KMS-11 (cell line): ENCODE data around the gene NUDCD3.

Source experiments
- H2AFZ ChIP-seq: fragments of 200-600 bp; sonication (generic); 2 replicates; pipeline ENCODE4 v1.6.1; 2016; ENCODE audit warnings: antibody characterized with exemption, mixed run types, low read depth
- H3K27ac ChIP-seq: fragments of 200-600 bp; sonication (generic); 2 replicates; pipeline ENCODE4 v1.6.1; 2016; ENCODE audit warnings: mild to moderate bottlenecking, mixed run types
- H3K27me3 ChIP-seq: fragments of 200-600 bp; sonication (generic); 2 replicates; pipeline ENCODE4 v1.6.1; 2017; ENCODE audit warnings: mild to moderate bottlenecking, low read depth, mixed run types, moderate library complexity; ENCODE audit not compliant: insufficient read depth
- H3K36me3 ChIP-seq: fragments of 200-600 bp; sonication (generic); 2 replicates; pipeline ENCODE4 v1.6.1; 2017; ENCODE audit warnings: mild to moderate bottlenecking, mixed run types; ENCODE audit not compliant: insufficient read depth
- H3K4me1 ChIP-seq: fragments of 200-600 bp; sonication (generic); 2 replicates; pipeline ENCODE4 v1.6.1; 2016; ENCODE audit warnings: mild to moderate bottlenecking, low read depth, mixed run types; ENCODE audit not compliant: poor library complexity, severe bottlenecking
- H3K4me2 ChIP-seq: fragments of 200-600 bp; sonication (generic); 2 replicates; pipeline ENCODE4 v1.7.0; 2016; ENCODE audit warnings: mild to moderate bottlenecking, mixed run types
- H3K4me3 ChIP-seq: fragments of 200-600 bp; sonication (generic); IDR thresholded peaks from 2 replicates; pipeline ENCODE4 v1.6.1; 2017; ENCODE audit warnings: low read depth, low read length, mixed read lengths; ENCODE audit not compliant: insufficient read depth
- H3K79me2 ChIP-seq: fragments of 200-600 bp; sonication (generic); 2 replicates; pipeline ENCODE4 v1.6.1; 2016; ENCODE audit warnings: low read depth, mixed run types; ENCODE audit not compliant: insufficient read depth
- H3K9ac ChIP-seq: fragments of 200-600 bp; sonication (generic); 2 replicates; pipeline ENCODE4 v1.6.1; 2016; ENCODE audit warnings: mild to moderate bottlenecking, mixed run types
- H4K20me1 ChIP-seq: fragments of 200-600 bp; sonication (generic); 2 replicates; pipeline ENCODE4 v1.6.1; 2016; ENCODE audit warnings: mild to moderate bottlenecking, mixed run types; ENCODE audit not compliant: insufficient read depth
- CTCF ChIP-seq: fragments of 200-600 bp; sonication (generic); conservative IDR thresholded peaks from 2 replicates; pipeline ENCODE4 v1.6.1; 2017; ENCODE audit warnings: low read depth, mild to moderate bottlenecking, antibody characterized with exemption, low read length, moderate library complexity, mixed read lengths

NUDCD3 gene

GRCh38 chr7:44515590-44516268 lies 25.3 kb upstream of the NUDCD3 start:
- TF ChIP-seq CTCF = no peak
- H3K36me3 ChIP-seq = no peaks in the 10 kb centered on the region
- H3K4me3 ChIP-seq = no peak overlapping the region
- no peak overlapping the region for H2AFZ ChIP-seq
- no peaks in the 10 kb centered on the region for H3K27me3 ChIP-seq
- no peak overlapping the region for H3K4me2 ChIP-seq
- H4K20me1 ChIP-seq = no peaks in the 10 kb centered on the region
- no peaks in the 10 kb centered on the region for H3K79me2 ChIP-seq
- no peak overlapping the region for H3K27ac ChIP-seq
- H3K9ac ChIP-seq = no peak overlapping the region
- no peaks in the 10 kb centered on the region for H3K4me1 ChIP-seq

- no peaks in the 10 kb centered on the region for H3K4me1 ChIP-seq
- no peaks in the 10 kb centered on the region for H4K20me1 ChIP-seq
- H3K79me2 ChIP-seq = no peaks in the 10 kb centered on the region
- no peak overlapping the region for H3K27ac ChIP-seq
- TF ChIP-seq CTCF = no peak
- H3K4me3 ChIP-seq = no peak overlapping the region
- H2AFZ ChIP-seq = no peak overlapping the region; the same call in 1 of the 2 replicates
- H3K36me3 ChIP-seq = no peaks in the 10 kb centered on the region
- H3K4me2 ChIP-seq = no peak overlapping the region
- H3K9ac ChIP-seq = no peak overlapping the region
- no peaks in the 10 kb centered on the region for H3K27me3 ChIP-seq
These were observed 22.3 kb upstream of the NUDCD3 start for GRCh38 chr7:44512736-44513135.

- Histone ChIP-seq H4K20me1 (no peaks in the 10 kb centered on the region), H3K27me3 (no peaks in the 10 kb centered on the region), H3K9ac (no peak overlapping the region), H3K4me3 (no peak overlapping the region), H3K79me2 (no peaks in the 10 kb centered on the region), H3K4me2 (no peak overlapping the region), H3K4me1 (no peaks in the 10 kb centered on the region), H2AFZ (no peak overlapping the region), H3K27ac (no peak overlapping the region), H3K36me3 (no peaks in the 10 kb centered on the region)
- no peak for TF ChIP-seq CTCF
These were observed 21.5 kb upstream of the NUDCD3 start for GRCh38 chr7:44511863-44512468.

GRCh38 chr7:44511236-44511635 lies 20.8 kb upstream of the NUDCD3 start:
- H3K36me3 ChIP-seq = no peaks in the 10 kb centered on the region
- H3K4me1 ChIP-seq = no peaks in the 10 kb centered on the region
- H3K4me3 ChIP-seq = no peak overlapping the region
- H3K27me3 ChIP-seq = no peaks in the 10 kb centered on the region
- no peaks in the 10 kb centered on the region for H3K79me2 ChIP-seq
- no peak for TF ChIP-seq CTCF
- no peak overlapping the region for H2AFZ ChIP-seq
- no peak overlapping the region for H3K9ac ChIP-seq
- no peak overlapping the region for H3K4me2 ChIP-seq
- H3K27ac ChIP-seq = no peak overlapping the region
- H4K20me1 ChIP-seq = no peaks in the 10 kb centered on the region
